Mammary epithelial cell (primary cell): ENCODE measurements around the gene APMAP.

Experiments
- EZH2 ChIP-seq: IDR thresholded peaks from 2 replicates; pipeline ENCODE4 v1.6.1; 2012; ENCODE audit warnings: low read length, inconsistent platforms, borderline replicate concordance
- TF ChIP-seq, protein P1 (sequence below), 2 donors: IDR thresholded peaks in 1 of 2; conservative IDR thresholded peaks in 1 of 2; 2 replicates each; pipeline ENCODE4 v1.5.1; 2011 to 2012; ENCODE audit warnings: inconsistent platforms in 2 of 2, low read length in 2 of 2, mild to moderate bottlenecking in 2 of 2, control low read depth in 1 of 2, low read depth in 1 of 2; ENCODE audit not compliant: insufficient read depth in 1 of 2; ENCODE audit errors: extremely low read depth in 1 of 2

DNA sequence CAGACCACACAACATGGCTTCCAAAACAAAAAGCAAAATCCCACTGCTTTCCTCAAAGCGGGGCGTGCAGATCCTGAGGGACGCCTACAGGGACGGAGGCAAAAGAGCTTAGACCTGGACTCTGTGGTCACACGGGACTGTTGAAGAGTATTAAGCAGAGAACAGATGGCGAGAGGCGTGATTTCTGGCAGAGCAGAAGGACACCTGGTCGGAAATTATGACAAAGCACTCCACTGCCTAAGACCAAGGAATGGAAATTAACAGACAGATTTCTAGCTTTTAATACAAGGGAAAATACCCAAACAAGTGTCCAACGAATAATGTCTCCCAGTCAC lies 28.1 kb downstream of the APMAP start:
- TF ChIP-seq, protein P1, sequence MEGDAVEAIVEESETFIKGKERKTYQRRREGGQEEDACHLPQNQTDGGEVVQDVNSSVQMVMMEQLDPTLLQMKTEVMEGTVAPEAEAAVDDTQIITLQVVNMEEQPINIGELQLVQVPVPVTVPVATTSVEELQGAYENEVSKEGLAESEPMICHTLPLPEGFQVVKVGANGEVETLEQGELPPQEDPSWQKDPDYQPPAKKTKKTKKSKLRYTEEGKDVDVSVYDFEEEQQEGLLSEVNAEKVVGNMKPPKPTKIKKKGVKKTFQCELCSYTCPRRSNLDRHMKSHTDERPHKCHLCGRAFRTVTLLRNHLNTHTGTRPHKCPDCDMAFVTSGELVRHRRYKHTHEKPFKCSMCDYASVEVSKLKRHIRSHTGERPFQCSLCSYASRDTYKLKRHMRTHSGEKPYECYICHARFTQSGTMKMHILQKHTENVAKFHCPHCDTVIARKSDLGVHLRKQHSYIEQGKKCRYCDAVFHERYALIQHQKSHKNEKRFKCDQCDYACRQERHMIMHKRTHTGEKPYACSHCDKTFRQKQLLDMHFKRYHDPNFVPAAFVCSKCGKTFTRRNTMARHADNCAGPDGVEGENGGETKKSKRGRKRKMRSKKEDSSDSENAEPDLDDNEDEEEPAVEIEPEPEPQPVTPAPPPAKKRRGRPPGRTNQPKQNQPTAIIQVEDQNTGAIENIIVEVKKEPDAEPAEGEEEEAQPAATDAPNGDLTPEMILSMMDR (conservative IDR thresholded peaks at IDR 0.05 in 1 of 2, IDR thresholded peaks at IDR 0.05 in 1 of 2; ENCODE audit: extremely low read depth in 1 of 2, insufficient read depth in 1 of 2, low read depth in 1 of 2, low read length in 2 of 2): no peak
- TF ChIP-seq EZH2: no peak
